Coronary artery (tissue), 2 donors: ENCODE results near the gene SLPI.

Experiments used
- DNase-seq: peaks from one replicate; pipeline ENCODE4 v3.0.0-alpha.2; 2017; ENCODE audit warnings: low spot score
- H3K27ac ChIP-seq, 2 donors: fragments of 200-600 bp; sonication (generic); one replicate each; pipeline ENCODE4 v1.5.1; 2016 to 2019
- H3K4me3 ChIP-seq: fragments of 200-600 bp; sonication (generic); 2 replicates; pipeline ENCODE4 v1.5.1; 2016; ENCODE audit warnings: mild to moderate bottlenecking, moderate library complexity
- CTCF ChIP-seq: fragments of 200-600 bp; sonication (generic); IDR thresholded peaks from one replicate; pipeline ENCODE4 v1.5.1; 2019; ENCODE audit warnings: antibody characterized with exemption

Gene SLPI

GRCh38 chr20:45246109-45246508 lies 8.3 kb downstream of the SLPI start:
- no peak for DNase-seq
- no peak overlapping the region for H3K4me3 ChIP-seq
- H3K27ac ChIP-seq: no peak overlapping the region
- TF ChIP-seq CTCF: no peak

GRCh38 chr20:45238139-45238538 lies 16.2 kb downstream of the SLPI start:
- Histone ChIP-seq H3K27ac (no peak overlapping the region), H3K4me3 (no peak overlapping the region)
- DNase-seq: no peak
- TF ChIP-seq CTCF: no peak

GRCh38 chr20:45235995-45236394 lies 18.4 kb downstream of the SLPI start:
- no peak overlapping the region for H3K27ac ChIP-seq
- no peak overlapping the region for H3K4me3 ChIP-seq
- no peak for DNase-seq
- no peak for TF ChIP-seq CTCF

GRCh38 chr20:45230631-45231030 lies 23.7 kb downstream of the SLPI start:
- H3K27ac ChIP-seq: no peak overlapping the region
- DNase-seq: no peak
- TF ChIP-seq CTCF: no peak
- no peak overlapping the region for H3K4me3 ChIP-seq

GRCh38 chr20:45229264-45230056 lies 24.9 kb downstream of the SLPI start:
- DNase-seq: no peak

GRCh38 chr20:45226287-45226686 lies 28.1 kb downstream of the SLPI start:
- TF ChIP-seq CTCF: no peak
- no peak overlapping the region for H3K4me3 ChIP-seq
- H3K27ac ChIP-seq: no peak overlapping the region
- no peak for DNase-seq

More at GRCh38 chr20:45229264-45230056, 24.9 kb downstream of the SLPI start:
- no peak overlapping the region for H3K4me3 ChIP-seq
- no peak overlapping the region for H3K27ac ChIP-seq
- TF ChIP-seq CTCF: no peak

- no peak for DNase-seq
- no peak for TF ChIP-seq CTCF
- Histone ChIP-seq H3K27ac (no peak overlapping the region), H3K4me3 (no peak overlapping the region)
These were observed 31.2 kb downstream of the SLPI start for GRCh38 chr20:45223136-45223535.
